OCI-LY3 (cell line): Measurements from ENCODE around the gene SLC36A1.

ENCODE experiments used
- EZH2phosphoT487 ChIP-seq: fragments of 200-600 bp; shearing (Covaris generic); IDR thresholded peaks from 2 replicates; pipeline ENCODE4 v1.6.1; 2018; ENCODE audit warnings: antibody characterized with exemption, mixed run types, low read depth
- TF ChIP-seq, protein P1 (sequence below): fragments of 200-600, 300-600 bp; sonication (generic); IDR thresholded peaks from 2 replicates; pipeline ENCODE4 v1.5.1; 2014; ENCODE audit warnings: antibody characterized with exemption, low read length, low read depth

GRCh38 chr5:151413800-151414199, 33.6 kb upstream of the SLC36A1 start:
- TF ChIP-seq, protein P1, sequence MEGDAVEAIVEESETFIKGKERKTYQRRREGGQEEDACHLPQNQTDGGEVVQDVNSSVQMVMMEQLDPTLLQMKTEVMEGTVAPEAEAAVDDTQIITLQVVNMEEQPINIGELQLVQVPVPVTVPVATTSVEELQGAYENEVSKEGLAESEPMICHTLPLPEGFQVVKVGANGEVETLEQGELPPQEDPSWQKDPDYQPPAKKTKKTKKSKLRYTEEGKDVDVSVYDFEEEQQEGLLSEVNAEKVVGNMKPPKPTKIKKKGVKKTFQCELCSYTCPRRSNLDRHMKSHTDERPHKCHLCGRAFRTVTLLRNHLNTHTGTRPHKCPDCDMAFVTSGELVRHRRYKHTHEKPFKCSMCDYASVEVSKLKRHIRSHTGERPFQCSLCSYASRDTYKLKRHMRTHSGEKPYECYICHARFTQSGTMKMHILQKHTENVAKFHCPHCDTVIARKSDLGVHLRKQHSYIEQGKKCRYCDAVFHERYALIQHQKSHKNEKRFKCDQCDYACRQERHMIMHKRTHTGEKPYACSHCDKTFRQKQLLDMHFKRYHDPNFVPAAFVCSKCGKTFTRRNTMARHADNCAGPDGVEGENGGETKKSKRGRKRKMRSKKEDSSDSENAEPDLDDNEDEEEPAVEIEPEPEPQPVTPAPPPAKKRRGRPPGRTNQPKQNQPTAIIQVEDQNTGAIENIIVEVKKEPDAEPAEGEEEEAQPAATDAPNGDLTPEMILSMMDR, result no peak
- no peak for TF ChIP-seq EZH2phosphoT487
